Endothelial cell of umbilical vein (primary cell): ENCODE data around the gene TMEM14A. TPM values are rescaled to one million over a fixed set of nuclear protein-coding genes. Genes with fewer than 3 reads are reported as not detected.

Source experiments
- BruUV-seq: library from RNA; stranded (reverse); fragments of 400-500 nt; replicated peaks from 2 replicates; lab custom pipeline; 2021; lab: Mats Ljungman, UMichigan
- CTCF ChIA-PET: fragments of 300-600, 350-600 bp; sonication (Branson Sonifier 250); formaldehyde crosslinking; loops from one replicate; lab custom pipeline; 2021; ENCODE audit warnings: antibody characterized with exemption, inconsistent platforms; lab: Charles Lee
- POLR2A ChIA-PET: fragments of 300-600, 350-600 bp; sonication (Branson Sonifier 250); formaldehyde crosslinking; loops from one replicate; lab custom pipeline; 2021; ENCODE audit warnings: antibody characterized with exemption, inconsistent platforms; lab: Charles Lee
- DNase-seq: peaks from one replicate; pipeline ENCODE4 v3.0.0-alpha.2; 2011; ENCODE audit warnings: low read depth, low spot score
- FAIRE-seq: peaks from 2 replicates; lab custom pipeline; 2011; peaks lifted over from hg19 to GRCh38; lab: Jason Lieb, UNC
- H2AFZ ChIP-seq: 2 replicates; pipeline ENCODE4 v1.6.0; 2012; ENCODE audit warnings: low read depth, low read length, control low read depth, inconsistent platforms
- H3K27ac ChIP-seq: 2 replicates; pipeline ENCODE4 v1.5.1; 2011; ENCODE audit warnings: low read depth, mild to moderate bottlenecking, control low read depth, low read length, moderate library complexity; ENCODE audit not compliant: insufficient read depth
- H3K27me3 ChIP-seq, 2 experiments: 2 replicates each; pipeline versions ENCODE4 v1.6.0 to v1.6.1; 2011; ENCODE audit warnings: low read length in 2 of 2, mixed read lengths in 1 of 2; ENCODE audit not compliant: control insufficient read depth in 2 of 2, insufficient read depth in 2 of 2
- H3K36me3 ChIP-seq, 2 experiments: 2 replicates in 1 of 2; 3 replicates in 1 of 2; pipeline ENCODE4 v1.5.1; 2011; ENCODE audit warnings: low read length in 2 of 2, mild to moderate bottlenecking in 1 of 2, moderate library complexity in 1 of 2; ENCODE audit not compliant: control insufficient read depth in 2 of 2, insufficient read depth in 2 of 2; ENCODE audit errors: extremely low read depth in 1 of 2
- H3K4me1 ChIP-seq: 3 replicates; pipeline ENCODE4 v1.5.1; 2011; ENCODE audit warnings: mild to moderate bottlenecking, low read length; ENCODE audit not compliant: control insufficient read depth, insufficient read depth; ENCODE audit errors: extremely low read depth
- H3K4me2 ChIP-seq: 2 replicates; pipeline ENCODE4 v1.6.1; 2011; ENCODE audit warnings: low read length, control low read depth, mixed read lengths; ENCODE audit not compliant: insufficient read depth
- H3K4me3 ChIP-seq, 3 experiments: fragments of 200-600 bp in 1 of 3; sonication (generic), shearing (Covaris generic) in 1 of 3; replicated peaks in 1 of 3; 2 replicates each; pipeline ENCODE4 v1.5.1; 2011 to 2016; ENCODE audit warnings: control low read depth in 3 of 3, low read length in 3 of 3, mild to moderate bottlenecking in 2 of 3, inconsistent platforms in 1 of 3, low read depth in 1 of 3, moderate library complexity in 1 of 3; ENCODE audit not compliant: insufficient read depth in 1 of 3
- H3K79me2 ChIP-seq: 2 replicates; pipeline ENCODE4 v1.6.0; 2012; ENCODE audit warnings: low read length, inconsistent platforms; ENCODE audit not compliant: control insufficient read depth, insufficient read depth
- H3K9ac ChIP-seq: replicated peaks from 2 replicates; pipeline ENCODE3; 2011; ENCODE audit warnings: low read length, control low read depth; ENCODE audit not compliant: insufficient read depth; ENCODE audit errors: extremely low read depth
- H3K9me1 ChIP-seq: replicated peaks from 3 replicates; pipeline ENCODE4 v1.6.0; 2011; ENCODE audit warnings: mild to moderate bottlenecking, low read length; ENCODE audit not compliant: control insufficient read depth, insufficient read depth; ENCODE audit errors: extremely low read depth
- H3K9me3 ChIP-seq: replicated peaks from 2 replicates; pipeline ENCODE4 v1.5.1; 2012; ENCODE audit warnings: low read length, inconsistent platforms; ENCODE audit not compliant: control insufficient read depth, insufficient read depth
- H4K20me1 ChIP-seq: replicated peaks from 2 replicates; pipeline ENCODE3; 2011; ENCODE audit warnings: mild to moderate bottlenecking, low read length; ENCODE audit not compliant: control insufficient read depth, insufficient read depth; ENCODE audit errors: extremely low read depth
- FOS ChIP-seq: IDR thresholded peaks from 2 replicates; pipeline ENCODE4 v1.6.1; 2011; ENCODE audit warnings: mild to moderate bottlenecking, low read length, moderate library complexity, borderline replicate concordance; ENCODE audit not compliant: insufficient read depth
- GATA2 ChIP-seq: IDR thresholded peaks from 2 replicates; pipeline ENCODE4 v1.7.0; 2011; ENCODE audit warnings: low read depth, mild to moderate bottlenecking, moderate library complexity, mixed read lengths, low read length; ENCODE audit not compliant: insufficient read length, insufficient read depth
- MAX ChIP-seq: IDR thresholded peaks from 2 replicates; pipeline ENCODE4 v1.6.1; 2011; ENCODE audit not compliant: insufficient read depth, insufficient read length
- MYC ChIP-seq: IDR thresholded peaks from one replicate; pipeline ENCODE4 v1.6.1; 2011; ENCODE audit warnings: mild to moderate bottlenecking, low read depth, low read length
- POLR2A ChIP-seq: IDR thresholded peaks from 2 replicates; pipeline ENCODE4 v1.6.1; 2012; ENCODE audit warnings: low read depth, mild to moderate bottlenecking, control low read depth, low read length
- POLR2AphosphoS5 ChIP-seq: IDR thresholded peaks from 2 replicates; pipeline ENCODE4 v1.6.1; 2012; ENCODE audit warnings: low read depth, mild to moderate bottlenecking, control low read depth, low read length, moderate library complexity; ENCODE audit not compliant: insufficient read depth
- dilution Hi-C: fragments of 300-500 bp; cut with MboI; formaldehyde crosslinking; loops from one replicate; pipeline ENCODE4 v1.15.0; 2019; ENCODE audit warnings: low sequenced_read_pairs; ENCODE audit not compliant: extremely low pct_ligation_motif_present
- intact Hi-C: fragments of 100-400 bp; cut with micrococcal nuclease; formaldehyde crosslinking; loops from one replicate; pipeline ENCODE4 v1.10.0; 2022
- polyA plus RNA-seq, 4 experiments: library from polyadenylated mRNA; depleted of rRNA in 3 of 4; stranded (reverse) in 3 of 4; unstranded in 1 of 4; fragments of >200 nt; gene quantifications; 2 replicates each; pipeline versions ENCODE4 v1.2.1 to v1.2.3, GENCODE V29; 2011 to 2012; ENCODE audit warnings: missing spikeins in 1 of 4
- total RNA-seq: library from RNA; stranded (reverse); gene quantifications from 2 replicates; pipeline ENCODE4 v1.2.3, GENCODE V29; 2021
- TF ChIP-seq, protein P1 (sequence below), 2 donors: IDR thresholded peaks; 1 replicate in 1 of 2; 2 replicates in 1 of 2; pipeline ENCODE4 v1.5.1; 2011; ENCODE audit warnings: low read length in 2 of 2, mild to moderate bottlenecking in 2 of 2, moderate library complexity in 2 of 2, control low read depth in 1 of 2, inconsistent platforms in 1 of 2, low read depth in 1 of 2; ENCODE audit not compliant: insufficient read depth in 1 of 2; ENCODE audit errors: extremely low read depth in 1 of 2

TMEM14A gene
- total and polyA plus RNA-seq, 2 donors (not counting 3 experiments of a cell fraction or from before 2014, with no cell fraction given), result 19.5 to 33.7 TPM

- dilution Hi-C loops (no loop called here), intact Hi-C loops (no loop called here)
- H3K36me3 ChIP-seq, result no peaks in the 10 kb centered on the region
- H3K79me2 ChIP-seq, result no peaks in the 10 kb centered on the region
- peaks cover 8 to 29% of the 10 kb centered on the region in 2 experiments for H3K27me3 ChIP-seq
- no TSS peak for BruUV-seq
- H4K20me1 ChIP-seq, result no peaks in the 10 kb centered on the region
- DNase-seq (no peak), FAIRE-seq (no peak)
- H3K9me3 ChIP-seq, result no peaks in the 10 kb centered on the region
- no peak overlapping the region for H3K9ac ChIP-seq
- H3K27ac ChIP-seq, result no peak overlapping the region
- H3K4me1 ChIP-seq, result no peaks in the 10 kb centered on the region
- H3K4me2 ChIP-seq, result no peak overlapping the region
- H2AFZ ChIP-seq, result no peak overlapping the region
- no peak overlapping the region for H3K4me3 ChIP-seq
- POLR2A ChIA-PET, result no interaction called here
- TF ChIP-seq MAX (no peak), POLR2AphosphoS5 (no peak), GATA2 (no peak), POLR2A (no peak), MYC (no peak), FOS (no peak)
- TF ChIP-seq, protein P1, sequence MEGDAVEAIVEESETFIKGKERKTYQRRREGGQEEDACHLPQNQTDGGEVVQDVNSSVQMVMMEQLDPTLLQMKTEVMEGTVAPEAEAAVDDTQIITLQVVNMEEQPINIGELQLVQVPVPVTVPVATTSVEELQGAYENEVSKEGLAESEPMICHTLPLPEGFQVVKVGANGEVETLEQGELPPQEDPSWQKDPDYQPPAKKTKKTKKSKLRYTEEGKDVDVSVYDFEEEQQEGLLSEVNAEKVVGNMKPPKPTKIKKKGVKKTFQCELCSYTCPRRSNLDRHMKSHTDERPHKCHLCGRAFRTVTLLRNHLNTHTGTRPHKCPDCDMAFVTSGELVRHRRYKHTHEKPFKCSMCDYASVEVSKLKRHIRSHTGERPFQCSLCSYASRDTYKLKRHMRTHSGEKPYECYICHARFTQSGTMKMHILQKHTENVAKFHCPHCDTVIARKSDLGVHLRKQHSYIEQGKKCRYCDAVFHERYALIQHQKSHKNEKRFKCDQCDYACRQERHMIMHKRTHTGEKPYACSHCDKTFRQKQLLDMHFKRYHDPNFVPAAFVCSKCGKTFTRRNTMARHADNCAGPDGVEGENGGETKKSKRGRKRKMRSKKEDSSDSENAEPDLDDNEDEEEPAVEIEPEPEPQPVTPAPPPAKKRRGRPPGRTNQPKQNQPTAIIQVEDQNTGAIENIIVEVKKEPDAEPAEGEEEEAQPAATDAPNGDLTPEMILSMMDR (IDR thresholded peaks at IDR 0.05; ENCODE audit: extremely low read depth in 1 of 2, insufficient read depth in 1 of 2, low read depth in 1 of 2, low read length in 2 of 2), result no peak
- CTCF ChIA-PET, result interaction anchor here (0.7 to 1.3 kb wide), 5 partner anchors 12 to 538 kb away, joined by 3 to 5 read pairs (median 4); no protein-coding TSS in a partner anchor
- no peaks in the 10 kb centered on the region for H3K9me1 ChIP-seq
Measured at GRCh38 chr6:52696418-52696817, 25.5 kb downstream of the TMEM14A start.
